HUES64 (cell line): ENCODE results near the gene NDE1.
A peak's percentile ranks its signal among the peaks of the same experiment; 100 is the strongest.
"Not testable (repeated sequence)": the region's sequence is repeated elsewhere in the genome, so short reads cannot be mapped to it uniquely, and the experiment has no call there.

ENCODE experiments used
- H3K27ac ChIP-seq: 2 replicates; pipeline ENCODE4 v1.7.0; 2013; ENCODE audit warnings: low read depth, low read length, inconsistent platforms
- H3K27me3 ChIP-seq: 2 replicates; pipeline ENCODE4 v1.6.1; 2013; ENCODE audit warnings: mild to moderate bottlenecking, low read length; ENCODE audit not compliant: insufficient read depth
- H3K36me3 ChIP-seq: 2 replicates; pipeline ENCODE4 v1.6.1; 2013; ENCODE audit warnings: mild to moderate bottlenecking, low read length; ENCODE audit not compliant: insufficient read depth
- H3K4me1 ChIP-seq: 2 replicates; pipeline ENCODE4 v1.6.1; 2013; ENCODE audit warnings: mild to moderate bottlenecking, low read length, moderate library complexity; ENCODE audit not compliant: insufficient read depth
- H3K4me3 ChIP-seq: 2 replicates; pipeline ENCODE4 v1.5.1; 2013; ENCODE audit warnings: mild to moderate bottlenecking, low read length, moderate library complexity
- H3K9ac ChIP-seq: 2 replicates; pipeline ENCODE4 v1.6.1; 2013; ENCODE audit warnings: mild to moderate bottlenecking, low read depth, low read length
- H3K9me3 ChIP-seq: 2 replicates; pipeline ENCODE4 v1.6.1; 2013; ENCODE audit warnings: low read depth, low read length; ENCODE audit not compliant: insufficient read depth
- WGBS: fragments of 150-250, 120-280 bp; methylation state at CpG from one replicate; pipeline ENCODE4 v1.1.7; 2013; ENCODE audit warnings: missing lambda C conversion rate; 5-methylcytosine and 5-hydroxymethylcytosine counted together

NDE1 gene

GRCh38 chr16:15644267-15644961 lies 5.6 kb upstream of the NDE1 start:
- 0 out of 2 replicates have a peak overlapping the region, but pooled peaks have one; percentile 41 for H3K27ac ChIP-seq
- H3K36me3 ChIP-seq, result no peaks in the 10 kb centered on the region
- peaks cover 12% of the 10 kb centered on the region; the same call in 1 of the 2 replicates for H3K4me1 ChIP-seq
- peak overlapping the region; percentile 96 for H3K4me3 ChIP-seq
- H3K9me3 ChIP-seq, result no peaks in the 10 kb centered on the region
- H3K27me3 ChIP-seq, result no peaks in the 10 kb centered on the region
- WGBS, result 85% methylated on average over 8 of the region's 9 CpGs
- H3K9ac ChIP-seq, result peak overlapping the region; percentile 98; the same call in 1 of the 2 replicates

- H3K27ac ChIP-seq, H3K36me3 ChIP-seq, H3K4me3 ChIP-seq, H3K9ac ChIP-seq, H3K27me3 ChIP-seq, H3K9me3 ChIP-seq: not testable (repeated sequence)
- WGBS, result 94% methylated on average over 9 of the region's 10 CpGs
- H3K4me1 ChIP-seq, result peaks cover 12% of the 10 kb centered on the region; the same call in 1 of the 2 replicates
Observed at GRCh38 chr16:15644962-15645465, 5.0 kb upstream of the NDE1 start.

GRCh38 chr16:15646557-15647293 lies 3.3 kb upstream of the NDE1 start:
- 90% methylated on average over 12 of the region's 13 CpGs for WGBS
- not testable (repeated sequence) for H3K27ac ChIP-seq, H3K4me3 ChIP-seq, H3K36me3 ChIP-seq, H3K27me3 ChIP-seq, H3K9me3 ChIP-seq, H3K9ac ChIP-seq
- peaks cover 10% of the 10 kb centered on the region; the same call in 1 of the 2 replicates for H3K4me1 ChIP-seq

GRCh38 chr16:15647294-15648014 lies 2.6 kb upstream of the NDE1 start:
- H3K27me3 ChIP-seq, result no peaks in the 10 kb centered on the region
- WGBS, result 91% methylated on average over 6 of the region's 7 CpGs
- no peak overlapping the region for H3K27ac ChIP-seq
- no peaks in the 10 kb centered on the region for H3K36me3 ChIP-seq
- H3K4me3 ChIP-seq, result no peak overlapping the region
- H3K4me1 ChIP-seq, result 0 out of 2 replicates have a peak, but pooled peaks cover 6% of the 10 kb centered on the region
- H3K9ac ChIP-seq, result no peak overlapping the region
- no peaks in the 10 kb centered on the region for H3K9me3 ChIP-seq

GRCh38 chr16:15648135-15648730 lies 1.8 kb upstream of the NDE1 start:
- Histone ChIP-seq H3K36me3 (no peaks in the 10 kb centered on the region), H3K4me3 (no peak overlapping the region), H3K27ac (no peak overlapping the region), H3K9ac (no peak overlapping the region), H3K27me3 (no peaks in the 10 kb centered on the region), H3K9me3 (no peaks in the 10 kb centered on the region), H3K4me1 (0 out of 2 replicates have a peak, but pooled peaks cover 6% of the 10 kb centered on the region)
- WGBS, result 94% methylated on average over 9 of the region's 9 CpGs

- Histone ChIP-seq H3K4me3 (peak overlapping the region; percentile 95), H3K9ac (peak overlapping the region; percentile 32; the same call in 1 of the 2 replicates)
- H3K9me3 ChIP-seq, H3K4me1 ChIP-seq, H3K36me3 ChIP-seq, H3K27me3 ChIP-seq, H3K27ac ChIP-seq: not testable (repeated sequence)
- WGBS, result 81% methylated on average over 17 of the region's 17 CpGs
Observed at GRCh38 chr16:15649311-15649710, 734 bp upstream of the NDE1 start.

- peak overlapping the region; percentile 32 for H3K9ac ChIP-seq
- H3K4me1 ChIP-seq, result no peaks in the 10 kb centered on the region
- H3K27me3 ChIP-seq, result no peaks in the 10 kb centered on the region
- peak overlapping the region; percentile 32; the same call in 1 of the 2 replicates for H3K27ac ChIP-seq
- no peaks in the 10 kb centered on the region for H3K9me3 ChIP-seq
- H3K36me3 ChIP-seq, result no peaks in the 10 kb centered on the region
- 3% methylated on average over 14 of the region's 14 CpGs for WGBS
- H3K4me3 ChIP-seq, result peak overlapping the region; percentile 95
Observed at GRCh38 chr16:15649727-15650018, 372 bp upstream of the NDE1 start.

GRCh38 chr16:15650698-15651171 lies 690 bp downstream of the NDE1 start:
- WGBS, result under 1% methylated on average over 18 of the region's 18 CpGs

GRCh38 chr16:15652293-15653001 lies 2.4 kb downstream of the NDE1 start:
- H3K4me3 ChIP-seq, result no peak overlapping the region
- WGBS, result 96% methylated on average over 14 of the region's 14 CpGs
- no peaks in the 10 kb centered on the region for H3K36me3 ChIP-seq
- H3K9me3 ChIP-seq, result no peaks in the 10 kb centered on the region
- no peaks in the 10 kb centered on the region for H3K27me3 ChIP-seq
- no peak overlapping the region for H3K9ac ChIP-seq
- H3K4me1 ChIP-seq, result no peaks in the 10 kb centered on the region
- no peak overlapping the region for H3K27ac ChIP-seq

More at GRCh38 chr16:15650698-15651171, 690 bp downstream of the NDE1 start:
- peak overlapping the region; percentile 70 for H3K9ac ChIP-seq
- H3K4me1 ChIP-seq, result no peaks in the 10 kb centered on the region
- H3K4me3 ChIP-seq, result peak overlapping the region; percentile 95
- H3K36me3 ChIP-seq, result no peaks in the 10 kb centered on the region
- no peaks in the 10 kb centered on the region for H3K27me3 ChIP-seq
- no peak overlapping the region for H3K27ac ChIP-seq
- H3K9me3 ChIP-seq, result no peaks in the 10 kb centered on the region

GRCh38 chr16:15653227-15653626 lies 3.2 kb downstream of the NDE1 start:
- Histone ChIP-seq H3K27me3 (no peaks in the 10 kb centered on the region), H3K9me3 (no peaks in the 10 kb centered on the region), H3K36me3 (no peaks in the 10 kb centered on the region), H3K27ac (no peak overlapping the region), H3K4me3 (no peak overlapping the region), H3K4me1 (no peaks in the 10 kb centered on the region), H3K9ac (no peak overlapping the region)
- WGBS, result 82% methylated on average over 3 of the region's 4 CpGs
